SK-N-MC (cell line): Measurements from ENCODE around the gene AP5S1.

Source experiments
- DNase-seq: peaks from one replicate; pipeline ENCODE4 v3.0.0-alpha.2; 2011; ENCODE audit warnings: low read depth, low spot score
- H3K27ac ChIP-seq: fragments of 200-600 bp; sonication (generic); 2 replicates; pipeline ENCODE4 v1.5.1; 2016; ENCODE audit warnings: mixed run types
- H3K36me3 ChIP-seq: fragments of 200-600 bp; sonication (generic); 2 replicates; pipeline ENCODE4 v1.6.1; 2017; ENCODE audit warnings: antibody characterized with exemption, low read length, mixed read lengths; ENCODE audit not compliant: insufficient read depth
- H3K4me3 ChIP-seq: fragments of 200-600 bp; sonication (generic); 2 replicates; pipeline ENCODE4 v1.5.1; 2016
- H3K9ac ChIP-seq: fragments of 200-600 bp; sonication (generic); 2 replicates; pipeline ENCODE4 v1.8.0; 2017; ENCODE audit warnings: mixed run types, mixed read lengths; ENCODE audit not compliant: insufficient read length
- H3K9me3 ChIP-seq: fragments of 200-600 bp; sonication (generic); 2 replicates; pipeline ENCODE4 v1.6.1; 2017; ENCODE audit warnings: low read depth, mild to moderate bottlenecking, antibody characterized with exemption, low read length, moderate library complexity, mixed read lengths
- EZH2 ChIP-seq: fragments of 200-600 bp; sonication (generic); IDR thresholded peaks from one replicate; pipeline ENCODE4 v1.6.1; 2017; ENCODE audit warnings: antibody characterized with exemption
- FOXP2 ChIP-seq: optimal IDR thresholded peaks from 2 replicates; pipeline ENCODE3; 2011; ENCODE audit warnings: mild to moderate bottlenecking, moderate library complexity; ENCODE audit not compliant: insufficient read depth; ENCODE audit errors: extremely low read length, control extremely low read depth
- POLR2AphosphoS5 ChIP-seq: IDR thresholded peaks from 2 replicates; pipeline ENCODE4 v1.6.1; 2012; ENCODE audit warnings: mild to moderate bottlenecking, low read depth, low read length, borderline replicate concordance

The AP5S1 gene

DNA sequence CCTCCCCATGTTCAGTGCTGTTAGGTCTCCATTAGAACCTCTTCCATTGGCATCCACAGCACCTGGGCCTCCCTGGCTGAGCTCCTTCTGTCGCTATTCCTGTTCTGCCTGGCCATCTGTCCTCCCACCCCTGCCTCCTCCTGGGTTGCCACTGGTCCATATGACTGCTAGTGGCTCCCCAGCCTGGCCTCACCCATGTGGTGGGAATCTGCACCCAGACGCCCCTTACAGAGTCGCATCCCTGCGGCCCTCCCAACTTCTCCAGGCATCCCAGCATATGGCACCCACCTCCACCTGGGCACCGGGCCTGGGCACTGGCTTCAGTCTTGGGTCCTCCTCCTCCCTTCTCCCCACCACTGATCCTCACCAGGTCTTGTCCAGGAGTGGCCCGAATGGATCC is 16.5 kb upstream of the AP5S1 start:
- DNase-seq = no peak
- no peak overlapping the region for H3K4me3 ChIP-seq
- TF ChIP-seq FOXP2 (no peak), EZH2 (no peak), POLR2AphosphoS5 (no peak)
- H3K36me3 ChIP-seq = peaks cover 74% of the 10 kb centered on the region
- no peak overlapping the region for H3K9ac ChIP-seq
- H3K27ac ChIP-seq = peak overlapping the region; percentile 50
- H3K9me3 ChIP-seq = no peaks in the 10 kb centered on the region

DNA sequence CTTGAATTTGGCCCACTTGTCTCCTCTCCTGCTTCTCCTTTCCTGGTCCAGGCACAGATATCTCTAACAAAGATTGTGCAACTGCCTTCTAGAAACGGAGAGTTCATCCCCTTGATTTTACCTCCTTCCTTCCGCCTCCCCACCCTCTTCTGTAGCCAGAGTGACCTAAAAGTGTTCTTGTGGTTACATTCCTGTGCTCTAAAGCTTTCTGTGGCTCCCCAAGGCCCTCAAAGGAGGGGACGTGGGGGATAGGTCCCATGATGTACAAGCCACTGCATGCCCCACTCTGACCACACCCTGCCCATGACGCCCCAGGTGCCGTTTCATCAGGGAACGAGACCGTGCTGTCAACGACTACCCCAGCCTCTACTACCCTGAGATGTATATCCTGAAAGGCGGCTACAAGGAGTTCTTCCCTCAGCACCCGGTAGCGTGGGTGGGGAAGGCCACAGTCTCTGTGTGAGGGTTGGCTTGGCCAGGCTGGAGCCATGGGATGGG is 16.0 kb upstream of the AP5S1 start:
- TF ChIP-seq FOXP2 = no peak
- no peak for TF ChIP-seq EZH2
- no peak for TF ChIP-seq POLR2AphosphoS5
- no peaks in the 10 kb centered on the region for H3K9me3 ChIP-seq
- peaks cover 70% of the 10 kb centered on the region for H3K36me3 ChIP-seq
- no peak for DNase-seq
- H3K4me3 ChIP-seq = no peak overlapping the region
- H3K9ac ChIP-seq = no peak overlapping the region
- peak overlapping the region; percentile 50 for H3K27ac ChIP-seq

DNA sequence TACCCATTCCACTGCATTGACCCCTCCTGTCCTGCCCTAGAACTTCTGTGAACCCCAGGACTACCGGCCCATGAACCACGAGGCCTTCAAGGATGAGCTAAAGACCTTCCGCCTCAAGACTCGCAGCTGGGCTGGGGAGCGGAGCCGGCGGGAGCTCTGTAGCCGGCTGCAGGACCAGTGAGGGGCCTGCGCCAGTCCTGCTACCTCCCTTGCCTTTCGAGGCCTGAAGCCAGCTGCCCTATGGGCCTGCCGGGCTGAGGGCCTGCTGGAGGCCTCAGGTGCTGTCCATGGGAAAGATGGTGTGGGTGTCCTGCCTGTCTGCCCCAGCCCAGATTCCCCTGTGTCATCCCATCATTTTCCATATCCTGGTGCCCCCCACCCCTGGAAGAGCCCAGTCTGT is 15.6 kb upstream of the AP5S1 start:
- no peak for DNase-seq
- H3K36me3 ChIP-seq = peaks cover 67% of the 10 kb centered on the region
- H3K9me3 ChIP-seq = no peaks in the 10 kb centered on the region
- H3K9ac ChIP-seq = no peak overlapping the region
- no peak for TF ChIP-seq POLR2AphosphoS5
- no peak for TF ChIP-seq EZH2
- no peak for TF ChIP-seq FOXP2
- peak overlapping the region; percentile 100 for H3K27ac ChIP-seq
- H3K4me3 ChIP-seq = no peak overlapping the region

DNA sequence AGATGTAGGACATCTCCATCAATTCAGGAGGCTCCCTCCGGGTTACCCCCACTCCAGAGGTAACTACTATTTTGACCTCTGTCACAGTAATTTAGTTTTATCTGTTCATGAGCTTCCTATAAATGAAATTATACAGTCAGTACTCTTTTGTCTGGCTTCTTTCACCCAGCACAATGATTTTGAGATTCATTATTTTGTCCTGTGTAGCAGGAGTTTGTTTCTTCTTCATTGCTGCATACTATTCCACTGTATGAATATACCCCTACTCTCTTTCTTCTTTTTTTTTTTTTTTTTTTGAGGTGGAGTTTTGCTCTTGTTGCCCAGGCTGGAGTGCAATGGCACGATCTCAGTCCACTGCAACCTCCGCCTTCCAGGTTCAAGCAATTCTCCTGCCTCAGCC is 11.8 kb upstream of the AP5S1 start:
- DNase-seq = no peak
- H3K27ac ChIP-seq = peak overlapping the region; percentile 100
- no peaks in the 10 kb centered on the region for H3K9me3 ChIP-seq
- peak overlapping the region; percentile 73 for H3K4me3 ChIP-seq
- peaks cover 29% of the 10 kb centered on the region for H3K36me3 ChIP-seq
- peak overlapping the region; percentile 71 for H3K9ac ChIP-seq
- TF ChIP-seq POLR2AphosphoS5 (no peak), FOXP2 (no peak), EZH2 (no peak)

DNA sequence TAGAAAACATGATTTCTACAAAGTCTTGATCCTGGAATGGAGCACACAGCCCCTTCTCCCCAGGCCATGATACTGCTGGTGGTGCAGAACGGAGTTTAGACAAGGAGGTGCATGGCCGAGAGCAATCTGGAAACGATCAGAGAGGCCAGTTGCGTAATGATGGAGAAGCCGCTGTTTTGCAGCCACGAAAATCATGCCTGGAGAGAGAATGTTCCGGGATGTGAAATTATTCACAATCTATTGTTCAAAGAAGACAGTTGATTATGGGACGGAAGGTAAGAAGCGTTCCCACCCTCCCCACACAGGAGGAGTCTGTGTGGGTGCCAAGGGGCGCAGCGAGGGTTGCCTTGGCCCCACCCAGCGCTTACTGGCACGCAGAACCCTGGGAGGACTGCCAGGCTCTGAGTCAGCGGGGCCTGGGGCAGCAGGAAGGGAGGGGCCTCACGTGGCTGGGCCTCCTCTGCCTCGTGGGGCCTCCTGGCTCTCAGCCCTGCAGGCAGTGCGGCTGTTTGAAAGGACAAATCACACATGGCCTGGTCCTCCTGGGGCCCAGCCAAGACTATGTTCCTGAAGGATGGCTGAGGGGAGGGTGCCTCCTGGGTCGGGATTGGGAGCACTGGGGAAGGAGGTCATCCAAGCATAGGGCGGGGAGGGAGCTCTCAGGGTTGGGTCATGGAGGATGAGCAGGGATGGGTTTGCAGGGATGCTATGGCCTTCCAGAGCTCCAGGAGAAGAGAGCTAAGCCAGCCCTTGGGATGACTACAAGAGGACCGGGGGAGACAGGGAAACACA is 8.7 kb upstream of the AP5S1 start:
- Histone ChIP-seq H3K36me3 (no peaks in the 10 kb centered on the region), H3K9me3 (no peaks in the 10 kb centered on the region), H3K9ac (peak overlapping the region; percentile 77), H3K27ac (peak overlapping the region; percentile 100), H3K4me3 (peak overlapping the region; percentile 77)
- TF ChIP-seq FOXP2 (no peak), POLR2AphosphoS5 (peak; percentile 85), EZH2 (no peak)
- DNase-seq = peak; percentile 94

DNA sequence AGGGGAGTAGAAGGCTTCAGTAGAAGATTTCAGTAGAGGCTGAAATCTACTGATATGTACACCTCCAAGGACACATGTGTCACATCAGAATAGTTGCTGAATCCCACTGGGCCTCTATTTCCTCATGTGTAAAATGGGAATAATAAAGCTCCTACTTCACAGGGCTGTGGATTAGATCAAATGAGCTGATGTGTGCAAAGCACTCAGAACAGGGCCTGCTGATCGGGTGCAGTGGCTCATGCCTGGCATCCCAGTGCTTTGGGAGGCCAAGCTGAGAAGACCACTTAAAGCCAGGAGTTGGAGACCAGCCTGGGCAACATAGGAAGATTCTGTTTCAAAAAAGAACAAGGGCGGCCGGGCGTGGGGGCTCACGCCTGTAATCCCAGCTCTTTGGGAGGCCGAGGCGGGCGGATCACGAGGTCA is 8.1 kb upstream of the AP5S1 start:
- Histone ChIP-seq H3K36me3 (no peaks in the 10 kb centered on the region), H3K4me3 (peak overlapping the region; percentile 77), H3K9me3 (no peaks in the 10 kb centered on the region), H3K27ac (peak overlapping the region; percentile 100), H3K9ac (peak overlapping the region; percentile 55)
- TF ChIP-seq EZH2 = no peak
- TF ChIP-seq FOXP2 = no peak
- no peak for TF ChIP-seq POLR2AphosphoS5
- DNase-seq = no peak

DNA sequence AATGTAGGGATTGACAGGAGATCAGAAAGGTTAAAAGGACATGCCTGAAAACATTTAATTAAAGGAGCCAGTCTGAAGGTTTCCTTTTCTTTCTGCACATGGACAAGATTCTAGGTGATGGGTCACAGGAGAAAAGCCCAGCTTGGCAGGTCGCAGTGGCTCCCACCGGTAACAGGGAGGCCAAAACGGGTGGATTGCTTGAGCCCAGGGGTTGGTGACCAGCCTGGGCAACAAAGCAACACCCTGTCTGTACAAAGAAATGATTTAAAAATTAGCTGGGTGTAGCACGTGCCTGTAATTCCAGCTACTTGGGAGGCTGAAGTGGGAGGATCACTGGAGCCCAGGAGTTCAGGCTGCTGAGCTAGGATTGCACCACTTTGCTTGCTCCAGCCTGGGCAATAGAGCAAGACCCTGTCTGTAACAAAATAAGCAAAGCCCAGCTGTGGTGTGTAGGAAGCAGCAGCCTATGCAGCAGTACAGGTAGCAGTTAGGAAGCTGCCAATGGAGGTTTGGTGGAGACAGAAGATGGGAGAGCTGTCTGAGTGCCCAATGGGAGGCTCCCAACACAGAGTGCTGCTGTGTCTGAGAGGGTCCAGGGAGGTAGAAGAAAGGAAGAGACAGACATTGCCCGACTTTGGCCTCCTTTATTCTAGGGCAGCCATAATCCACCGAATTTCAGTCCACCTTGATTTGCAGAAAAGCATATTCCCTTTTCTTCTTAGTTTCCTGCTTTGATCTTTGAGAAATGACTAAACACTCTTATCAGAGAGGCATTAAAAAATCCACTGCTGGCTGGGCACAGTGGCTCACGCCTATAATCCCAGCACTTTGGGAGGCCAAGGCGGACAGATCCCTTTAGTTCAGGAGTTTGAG is 7.1 kb upstream of the AP5S1 start:
- H3K27ac ChIP-seq = peak overlapping the region; percentile 100
- TF ChIP-seq FOXP2 = no peak

DNA sequence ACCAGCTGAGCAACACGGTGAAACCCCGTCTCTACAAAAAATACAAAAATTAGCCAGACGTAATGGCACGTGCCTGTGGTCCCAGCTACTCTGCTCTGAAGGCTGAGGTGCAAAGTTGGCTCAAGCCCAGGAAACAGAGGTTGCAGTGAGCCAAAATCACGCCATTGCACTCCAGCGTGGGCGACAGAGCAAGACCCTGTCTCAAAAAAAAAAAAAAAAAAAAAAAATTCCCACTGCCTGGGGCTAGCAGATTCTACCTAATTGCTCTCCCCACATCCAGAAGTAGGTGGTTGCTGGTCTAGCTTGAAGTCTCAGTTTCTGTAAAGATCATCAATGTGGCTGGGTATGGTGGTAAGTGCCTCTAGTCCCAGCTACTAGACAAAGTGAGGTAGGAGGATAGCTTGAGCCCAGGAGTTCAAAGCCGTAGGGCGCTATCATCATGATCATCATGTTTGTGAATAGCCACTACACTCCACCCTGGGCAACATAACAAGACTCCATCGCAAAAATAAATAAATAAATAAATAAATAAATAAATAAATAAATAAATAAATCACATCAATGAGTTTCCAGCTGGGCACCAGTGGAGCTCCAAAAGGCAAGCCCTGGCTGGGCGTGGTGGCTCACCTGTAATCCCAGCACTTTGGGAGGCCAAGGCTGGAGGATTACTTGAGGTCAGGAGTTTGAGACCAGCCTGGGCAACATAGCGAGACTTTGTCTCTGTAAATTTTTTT is 6.3 kb upstream of the AP5S1 start:
- no peaks in the 10 kb centered on the region for H3K9me3 ChIP-seq
- H3K9ac ChIP-seq = peak overlapping the region; percentile 26
- TF ChIP-seq POLR2AphosphoS5 (no peak), FOXP2 (no peak), EZH2 (no peak)
- no peak overlapping the region for H3K4me3 ChIP-seq
- peak overlapping the region; percentile 100 for H3K27ac ChIP-seq
- no peak for DNase-seq
- H3K36me3 ChIP-seq = no peaks in the 10 kb centered on the region

More for the DNA sequence above, 7.1 kb upstream of the AP5S1 start:
- no peak overlapping the region for H3K4me3 ChIP-seq
- peak overlapping the region; percentile 26 for H3K9ac ChIP-seq
- DNase-seq = no peak
- H3K9me3 ChIP-seq = no peaks in the 10 kb centered on the region
- H3K36me3 ChIP-seq = no peaks in the 10 kb centered on the region
